C4-2B (cell line): ENCODE results near the gene TCF12.

Experiments
- ZFX ChIP-seq: fragments of 450-650 bp; IDR thresholded peaks from 2 replicates; pipeline ENCODE4 v1.6.1; 2017
- TF ChIP-seq, protein P1 (sequence below): fragments of 450-650 bp; conservative IDR thresholded peaks from 2 replicates; pipeline ENCODE4 v1.5.1; 2017; ENCODE audit warnings: mild to moderate bottlenecking

DNA sequence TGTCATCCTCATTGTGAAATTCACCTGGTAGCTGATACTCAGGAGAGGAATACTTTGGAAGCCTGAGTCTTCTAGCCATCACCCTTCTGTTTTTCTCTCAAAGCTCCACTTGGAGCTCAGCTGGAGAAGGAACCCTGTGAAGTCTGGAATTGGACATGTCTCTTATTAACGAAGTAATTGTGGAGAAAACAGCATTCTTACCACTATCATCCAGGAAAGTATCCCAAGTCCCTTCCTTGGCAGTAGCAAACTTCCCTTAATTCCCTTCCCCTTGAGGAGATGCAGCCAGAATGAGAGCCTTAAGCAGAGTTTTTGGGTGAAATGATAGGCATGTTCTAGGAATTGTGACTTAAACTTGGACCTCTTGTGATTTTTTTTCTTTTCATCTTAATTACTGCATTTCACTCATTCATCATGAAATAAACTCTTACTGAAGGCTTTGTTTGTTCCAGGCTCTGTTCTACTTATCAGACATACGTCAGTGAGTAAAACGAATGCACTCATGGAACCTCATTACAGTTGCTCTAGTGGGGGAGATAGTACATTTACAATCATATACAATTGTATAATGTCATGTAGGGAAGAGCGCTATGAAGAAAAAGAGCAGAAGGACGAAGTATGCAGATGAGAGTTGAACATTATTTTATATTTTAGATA, 30.5 kb upstream of the TCF12 start:
- TF ChIP-seq, protein P1, sequence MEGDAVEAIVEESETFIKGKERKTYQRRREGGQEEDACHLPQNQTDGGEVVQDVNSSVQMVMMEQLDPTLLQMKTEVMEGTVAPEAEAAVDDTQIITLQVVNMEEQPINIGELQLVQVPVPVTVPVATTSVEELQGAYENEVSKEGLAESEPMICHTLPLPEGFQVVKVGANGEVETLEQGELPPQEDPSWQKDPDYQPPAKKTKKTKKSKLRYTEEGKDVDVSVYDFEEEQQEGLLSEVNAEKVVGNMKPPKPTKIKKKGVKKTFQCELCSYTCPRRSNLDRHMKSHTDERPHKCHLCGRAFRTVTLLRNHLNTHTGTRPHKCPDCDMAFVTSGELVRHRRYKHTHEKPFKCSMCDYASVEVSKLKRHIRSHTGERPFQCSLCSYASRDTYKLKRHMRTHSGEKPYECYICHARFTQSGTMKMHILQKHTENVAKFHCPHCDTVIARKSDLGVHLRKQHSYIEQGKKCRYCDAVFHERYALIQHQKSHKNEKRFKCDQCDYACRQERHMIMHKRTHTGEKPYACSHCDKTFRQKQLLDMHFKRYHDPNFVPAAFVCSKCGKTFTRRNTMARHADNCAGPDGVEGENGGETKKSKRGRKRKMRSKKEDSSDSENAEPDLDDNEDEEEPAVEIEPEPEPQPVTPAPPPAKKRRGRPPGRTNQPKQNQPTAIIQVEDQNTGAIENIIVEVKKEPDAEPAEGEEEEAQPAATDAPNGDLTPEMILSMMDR: no peak
- TF ChIP-seq ZFX: no peak
